BJ (cell line): ENCODE data around the gene ZNF837. TPM values are rescaled to one million over a fixed set of nuclear protein-coding genes. Genes with fewer than 3 reads are reported as not detected.

Experiments
- CTCF ChIA-PET: fragments of 350-600 bp; formaldehyde crosslinking; extraction: SDS; loops from one replicate; lab custom pipeline; 2021; ENCODE audit warnings: antibody characterized with exemption, inconsistent platforms; lab: Yijun Ruan, JAX
- POLR2A ChIA-PET: fragments of 300-600 bp; sonication (Branson Sonifier 250); formaldehyde crosslinking; extraction: SDS; loops from one replicate; lab custom pipeline; 2021; ENCODE audit warnings: antibody characterized with exemption; lab: Charles Lee
- DNase-seq: peaks from one replicate; pipeline ENCODE4 v3.0.0-alpha.2; 2011; ENCODE audit warnings: low read depth
- H3K27me3 ChIP-seq: 2 replicates; pipeline ENCODE4 v1.6.0; 2011; ENCODE audit warnings: low read length; ENCODE audit not compliant: control insufficient read depth, insufficient read depth
- H3K36me3 ChIP-seq: 2 replicates; pipeline ENCODE4 v1.5.1; 2011; ENCODE audit warnings: low read length; ENCODE audit not compliant: control insufficient read depth, insufficient read depth
- H3K4me3 ChIP-seq: 2 replicates; pipeline ENCODE4 v1.5.1; 2011; ENCODE audit warnings: low read depth, mild to moderate bottlenecking, control low read depth, low read length
- polyA plus RNA-seq: library from polyadenylated mRNA; depleted of rRNA; stranded (reverse); fragments of >200 nt; gene quantifications from 2 replicates; pipeline ENCODE4 v1.2.3, GENCODE V29; 2011
- TF ChIP-seq, protein P1 (sequence below): IDR thresholded peaks from 2 replicates; pipeline ENCODE4 v1.5.1; 2011; ENCODE audit warnings: low read depth, mild to moderate bottlenecking, control low read depth, inconsistent platforms, low read length, moderate library complexity; ENCODE audit not compliant: insufficient read depth

The ZNF837 gene
- polyA plus RNA-seq, 1 experiment = 0.82 TPM

DNA sequence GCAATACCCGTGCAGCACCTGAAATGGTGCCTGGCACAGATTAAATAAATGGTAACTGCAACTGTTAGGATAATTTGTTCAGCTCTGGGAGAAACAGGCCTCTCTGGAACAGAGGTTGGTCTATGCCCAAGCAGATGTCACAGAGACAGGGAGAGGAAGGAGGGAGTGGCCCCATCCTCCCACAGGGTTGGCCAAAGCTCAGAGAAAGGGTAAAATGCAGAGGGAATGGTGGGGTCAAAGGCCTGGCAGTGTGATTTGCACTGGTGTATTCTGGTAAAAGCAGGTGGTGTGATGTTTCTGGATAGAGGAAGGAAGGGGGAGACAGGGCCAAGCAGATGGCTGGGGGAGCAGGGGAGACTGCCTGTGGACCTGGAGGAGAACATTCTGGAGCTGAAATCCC, 44.6 kb downstream of the ZNF837 start:
- TF ChIP-seq, protein P1, sequence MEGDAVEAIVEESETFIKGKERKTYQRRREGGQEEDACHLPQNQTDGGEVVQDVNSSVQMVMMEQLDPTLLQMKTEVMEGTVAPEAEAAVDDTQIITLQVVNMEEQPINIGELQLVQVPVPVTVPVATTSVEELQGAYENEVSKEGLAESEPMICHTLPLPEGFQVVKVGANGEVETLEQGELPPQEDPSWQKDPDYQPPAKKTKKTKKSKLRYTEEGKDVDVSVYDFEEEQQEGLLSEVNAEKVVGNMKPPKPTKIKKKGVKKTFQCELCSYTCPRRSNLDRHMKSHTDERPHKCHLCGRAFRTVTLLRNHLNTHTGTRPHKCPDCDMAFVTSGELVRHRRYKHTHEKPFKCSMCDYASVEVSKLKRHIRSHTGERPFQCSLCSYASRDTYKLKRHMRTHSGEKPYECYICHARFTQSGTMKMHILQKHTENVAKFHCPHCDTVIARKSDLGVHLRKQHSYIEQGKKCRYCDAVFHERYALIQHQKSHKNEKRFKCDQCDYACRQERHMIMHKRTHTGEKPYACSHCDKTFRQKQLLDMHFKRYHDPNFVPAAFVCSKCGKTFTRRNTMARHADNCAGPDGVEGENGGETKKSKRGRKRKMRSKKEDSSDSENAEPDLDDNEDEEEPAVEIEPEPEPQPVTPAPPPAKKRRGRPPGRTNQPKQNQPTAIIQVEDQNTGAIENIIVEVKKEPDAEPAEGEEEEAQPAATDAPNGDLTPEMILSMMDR = no peak
- Histone ChIP-seq H3K36me3 (peaks cover 24% of the 10 kb centered on the region), H3K27me3 (no peaks in the 10 kb centered on the region), H3K4me3 (no peak overlapping the region)
- DNase-seq = no peak
- ChIA-PET CTCF (no interaction called here), POLR2A (no interaction called here)

DNA sequence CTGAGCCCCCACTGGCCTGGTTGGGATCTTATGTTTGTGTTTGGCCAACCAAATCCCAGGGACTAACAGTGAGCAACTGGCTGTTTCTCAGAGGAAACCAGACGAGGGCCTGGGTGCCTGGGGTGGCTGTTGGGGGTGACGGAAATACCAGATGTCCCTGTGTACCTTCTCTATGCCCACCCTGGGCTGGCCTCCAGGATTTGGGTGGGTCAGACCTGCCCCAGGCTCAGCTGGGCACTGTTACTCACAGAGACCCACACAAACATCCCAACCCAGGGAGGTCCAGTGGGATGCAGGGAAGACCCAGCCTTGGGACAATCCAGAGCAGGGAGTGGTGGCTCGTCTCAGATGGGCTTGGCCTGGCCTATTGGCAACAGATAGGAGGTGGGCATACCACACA, 45.2 kb downstream of the ZNF837 start:
- no peak for DNase-seq
- Histone ChIP-seq H3K4me3 (no peak overlapping the region), H3K27me3 (no peaks in the 10 kb centered on the region), H3K36me3 (peaks cover 22% of the 10 kb centered on the region)
- ChIA-PET CTCF (interaction anchor here (2.8 kb wide), 1 partner anchor 10 kb away, joined by 7 read pairs; no protein-coding TSS in a partner anchor), POLR2A (no interaction called here)
- TF ChIP-seq, protein P1 = no peak

- Histone ChIP-seq H3K27me3 (no peaks in the 10 kb centered on the region), H3K36me3 (peaks cover 22% of the 10 kb centered on the region), H3K4me3 (no peak overlapping the region)
- DNase-seq = no peak
- TF ChIP-seq, protein P1 = no peak
- ChIA-PET POLR2A (no interaction called here), CTCF (interaction anchor here (2.8 kb wide), 1 partner anchor 11 kb away, joined by 7 read pairs; no protein-coding TSS in a partner anchor)
Observed at GRCh38 chr19:58334691-58335249, 46.1 kb downstream of the ZNF837 start.

DNA sequence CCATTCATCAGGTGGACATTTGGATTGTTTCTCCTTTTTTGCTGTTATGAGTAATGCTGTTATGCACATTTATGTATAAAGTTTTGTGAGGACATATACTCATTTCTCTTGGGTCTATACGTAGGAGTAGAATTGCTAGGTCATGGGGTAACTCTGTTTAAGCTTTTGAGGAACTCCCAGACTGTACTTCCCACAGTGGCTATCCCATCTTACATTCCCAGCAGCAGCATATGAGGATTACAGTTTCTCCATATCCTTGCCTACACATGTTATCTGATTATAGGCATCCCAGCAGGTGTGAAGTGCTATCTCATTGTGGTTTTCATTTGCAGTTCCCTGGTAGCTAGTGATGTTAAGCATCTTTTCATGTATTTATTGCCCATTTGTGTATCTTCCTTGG, 48.1 kb downstream of the ZNF837 start:
- TF ChIP-seq, protein P1 = no peak
- Histone ChIP-seq H3K27me3 (no peaks in the 10 kb centered on the region), H3K4me3 (no peak overlapping the region), H3K36me3 (peaks cover 5% of the 10 kb centered on the region)
- CTCF ChIA-PET = interaction anchor here (2.8 kb wide), 1 partner anchor 13 kb away, joined by 7 read pairs; no protein-coding TSS in a partner anchor
- no peak for DNase-seq
- POLR2A ChIA-PET = no interaction called here

DNA sequence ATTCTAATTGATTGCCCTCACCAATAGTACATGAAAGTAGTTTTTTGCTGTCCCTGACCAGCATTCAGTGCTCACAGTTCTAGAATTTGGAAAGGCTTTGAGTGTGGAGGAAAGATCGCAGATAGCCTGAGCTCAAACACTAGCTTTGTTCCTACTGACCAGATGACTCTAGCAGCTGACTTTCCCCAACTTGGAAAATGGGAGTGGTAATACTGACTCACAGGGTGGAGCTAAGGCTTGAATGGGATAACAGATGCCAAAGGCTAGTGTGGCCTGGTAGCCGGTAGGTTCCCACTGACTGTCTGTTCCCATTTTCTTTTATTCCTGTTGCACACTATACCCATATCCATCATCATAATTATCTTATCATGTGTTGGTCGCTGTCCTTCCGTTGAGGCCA, 50.4 kb downstream of the ZNF837 start:
- TF ChIP-seq, protein P1 = no peak
- no peak for DNase-seq
- H3K36me3 ChIP-seq = peaks cover 5% of the 10 kb centered on the region
- no peak overlapping the region for H3K4me3 ChIP-seq
- ChIA-PET POLR2A (interaction anchor here (0.6 kb wide), 1 partner anchor 32 kb away, joined by 3 read pairs; the partner anchor contains the start of gene ZNF497), CTCF (interaction anchor here (0.7 to 1.5 kb wide), 2 partner anchors 17 to 923 kb away, joined by 3 read pairs; no protein-coding TSS in a partner anchor)
- H3K27me3 ChIP-seq = no peaks in the 10 kb centered on the region
